ENCODE data around the gene ELK1. TPM values are rescaled to one million over a fixed set of nuclear protein-coding genes. Genes with fewer than 3 reads are reported as not detected.

The ELK1 gene
- total RNA-seq, 1 experiment from 2014 or later: 57.0 TPM

DNA sequence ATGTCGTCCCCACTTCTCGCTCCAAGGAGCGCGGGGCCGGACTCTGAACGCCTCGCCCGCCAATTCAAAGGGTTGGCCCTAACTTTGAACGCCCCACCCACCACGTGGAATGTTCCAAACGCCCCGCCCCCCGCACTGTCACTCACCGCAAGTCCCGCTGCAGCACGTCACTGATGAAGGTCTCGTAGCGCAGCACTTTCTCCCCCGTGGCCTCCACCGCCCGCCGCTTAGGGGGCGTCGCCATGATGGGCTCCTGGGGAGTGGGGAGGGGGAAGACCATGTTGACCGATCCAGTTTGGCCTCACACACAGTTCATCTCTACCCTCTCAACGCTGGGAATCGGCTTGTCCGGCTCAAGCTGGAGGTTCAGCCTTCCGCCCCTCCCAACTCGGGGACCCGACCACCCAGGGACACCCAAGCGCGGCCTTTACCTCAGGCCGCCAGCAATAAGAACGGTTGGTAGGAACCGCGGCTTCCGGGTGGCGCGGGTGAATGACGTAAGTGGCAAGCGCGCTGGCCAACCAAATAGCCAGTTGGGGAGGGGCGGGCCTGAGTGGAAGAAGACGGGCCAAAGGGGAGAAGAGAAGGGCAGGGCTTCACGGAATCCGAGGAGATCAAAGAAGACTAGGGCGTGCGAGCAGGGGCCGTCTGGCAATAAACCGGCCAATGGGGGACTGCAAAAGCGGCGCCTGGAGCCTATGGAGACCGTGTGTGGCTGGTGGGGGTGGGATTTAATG, 8.5 kb upstream of the ELK1 start, which contains the start of gene UXT (continued):
- TF ChIP-seq EZH2 (IDR thresholded peaks at IDR 0.05): no peak
- TF ChIP-seq POLR2A (IDR thresholded peaks at IDR 0.05; ENCODE audit: borderline replicate concordance, extremely low read depth, insufficient read depth, insufficient read length): peak; percentile 34
- peak; percentile 2 for TF ChIP-seq POLR2AphosphoS5 (IDR thresholded peaks at IDR 0.05; ENCODE audit: low read depth, low read length)

DNA sequence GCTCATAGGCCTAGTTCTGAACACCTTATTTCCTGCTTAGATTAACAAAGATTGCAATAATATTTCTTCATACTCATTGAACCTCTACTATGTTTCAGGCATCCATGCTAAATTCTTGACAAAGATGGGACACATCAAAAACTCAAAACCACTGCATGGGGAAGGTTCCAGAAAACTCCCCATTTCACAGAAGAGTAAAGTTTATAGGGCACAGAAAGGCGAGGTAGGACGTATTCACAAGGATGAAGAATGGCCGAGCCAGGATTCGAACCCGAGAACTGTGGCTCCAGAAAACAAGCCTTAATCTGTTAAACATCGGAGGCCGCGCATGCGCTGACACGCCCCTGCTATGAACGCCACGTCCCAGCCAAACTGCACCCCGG, 7.9 kb upstream of the ELK1 start:
- H3K4me2 ChIP-seq (ENCODE audit: low read length): peak overlapping the region; percentile 85
- ATAC-seq (no peak), DNase-seq (ENCODE audit: low read depth, low spot score) (no peak)
- TF ChIP-seq CBX3 (IDR thresholded peaks at IDR 0.05; ENCODE audit: low read depth) (no peak), ZFX (IDR thresholded peaks at IDR 0.05) (no peak), POLR2A (IDR thresholded peaks at IDR 0.05; ENCODE audit: borderline replicate concordance, extremely low read depth, insufficient read depth, insufficient read length) (no peak), YY1 (IDR thresholded peaks at IDR 0.05; ENCODE audit: extremely low read depth, insufficient replicate concordance, low read depth, low read length) (no peak), EGR1 (IDR thresholded peaks at IDR 0.05; ENCODE audit: low read depth) (no peak), CEBPB (IDR thresholded peaks at IDR 0.05; ENCODE audit: low read depth) (no peak), EZH2 (IDR thresholded peaks at IDR 0.05) (no peak), EZH2phosphoT487 (IDR thresholded peaks at IDR 0.05; ENCODE audit: borderline replicate concordance) (no peak), SIN3A (IDR thresholded peaks at IDR 0.05; ENCODE audit: low read depth) (no peak), ZBTB33 (IDR thresholded peaks at IDR 0.05; ENCODE audit: extremely low read depth, insufficient replicate concordance, low read length) (no peak)
- TF ChIP-seq, protein P1, sequence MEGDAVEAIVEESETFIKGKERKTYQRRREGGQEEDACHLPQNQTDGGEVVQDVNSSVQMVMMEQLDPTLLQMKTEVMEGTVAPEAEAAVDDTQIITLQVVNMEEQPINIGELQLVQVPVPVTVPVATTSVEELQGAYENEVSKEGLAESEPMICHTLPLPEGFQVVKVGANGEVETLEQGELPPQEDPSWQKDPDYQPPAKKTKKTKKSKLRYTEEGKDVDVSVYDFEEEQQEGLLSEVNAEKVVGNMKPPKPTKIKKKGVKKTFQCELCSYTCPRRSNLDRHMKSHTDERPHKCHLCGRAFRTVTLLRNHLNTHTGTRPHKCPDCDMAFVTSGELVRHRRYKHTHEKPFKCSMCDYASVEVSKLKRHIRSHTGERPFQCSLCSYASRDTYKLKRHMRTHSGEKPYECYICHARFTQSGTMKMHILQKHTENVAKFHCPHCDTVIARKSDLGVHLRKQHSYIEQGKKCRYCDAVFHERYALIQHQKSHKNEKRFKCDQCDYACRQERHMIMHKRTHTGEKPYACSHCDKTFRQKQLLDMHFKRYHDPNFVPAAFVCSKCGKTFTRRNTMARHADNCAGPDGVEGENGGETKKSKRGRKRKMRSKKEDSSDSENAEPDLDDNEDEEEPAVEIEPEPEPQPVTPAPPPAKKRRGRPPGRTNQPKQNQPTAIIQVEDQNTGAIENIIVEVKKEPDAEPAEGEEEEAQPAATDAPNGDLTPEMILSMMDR (IDR thresholded peaks at IDR 0.05 in 2 of 3, conservative IDR thresholded peaks at IDR 0.05 in 1 of 3; ENCODE audit: borderline replicate concordance in 1 of 3, insufficient read depth in 1 of 3, low read depth in 2 of 3, low read length in 2 of 3): no peak
- TF ChIP-seq, protein P2, sequence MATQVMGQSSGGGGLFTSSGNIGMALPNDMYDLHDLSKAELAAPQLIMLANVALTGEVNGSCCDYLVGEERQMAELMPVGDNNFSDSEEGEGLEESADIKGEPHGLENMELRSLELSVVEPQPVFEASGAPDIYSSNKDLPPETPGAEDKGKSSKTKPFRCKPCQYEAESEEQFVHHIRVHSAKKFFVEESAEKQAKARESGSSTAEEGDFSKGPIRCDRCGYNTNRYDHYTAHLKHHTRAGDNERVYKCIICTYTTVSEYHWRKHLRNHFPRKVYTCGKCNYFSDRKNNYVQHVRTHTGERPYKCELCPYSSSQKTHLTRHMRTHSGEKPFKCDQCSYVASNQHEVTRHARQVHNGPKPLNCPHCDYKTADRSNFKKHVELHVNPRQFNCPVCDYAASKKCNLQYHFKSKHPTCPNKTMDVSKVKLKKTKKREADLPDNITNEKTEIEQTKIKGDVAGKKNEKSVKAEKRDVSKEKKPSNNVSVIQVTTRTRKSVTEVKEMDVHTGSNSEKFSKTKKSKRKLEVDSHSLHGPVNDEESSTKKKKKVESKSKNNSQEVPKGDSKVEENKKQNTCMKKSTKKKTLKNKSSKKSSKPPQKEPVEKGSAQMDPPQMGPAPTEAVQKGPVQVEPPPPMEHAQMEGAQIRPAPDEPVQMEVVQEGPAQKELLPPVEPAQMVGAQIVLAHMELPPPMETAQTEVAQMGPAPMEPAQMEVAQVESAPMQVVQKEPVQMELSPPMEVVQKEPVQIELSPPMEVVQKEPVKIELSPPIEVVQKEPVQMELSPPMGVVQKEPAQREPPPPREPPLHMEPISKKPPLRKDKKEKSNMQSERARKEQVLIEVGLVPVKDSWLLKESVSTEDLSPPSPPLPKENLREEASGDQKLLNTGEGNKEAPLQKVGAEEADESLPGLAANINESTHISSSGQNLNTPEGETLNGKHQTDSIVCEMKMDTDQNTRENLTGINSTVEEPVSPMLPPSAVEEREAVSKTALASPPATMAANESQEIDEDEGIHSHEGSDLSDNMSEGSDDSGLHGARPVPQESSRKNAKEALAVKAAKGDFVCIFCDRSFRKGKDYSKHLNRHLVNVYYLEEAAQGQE (IDR thresholded peaks at IDR 0.05; ENCODE audit: low read depth): no peak
- BruUV-seq (replicated peaks): TSS peak; percentile 59
- no peak overlapping the region for H2AFZ ChIP-seq (ENCODE audit: low read depth, low read length, poor library complexity, severe bottlenecking)
- H3K27ac ChIP-seq (ENCODE audit: low read depth, low read length): peak overlapping the region; percentile 92
- H3K9me3 ChIP-seq (ENCODE audit: control insufficient read depth in 1 of 2, insufficient read depth in 1 of 2, low read depth in 1 of 2, low read length in 2 of 2): no peaks in the 10 kb centered on the region
- no peaks in the 10 kb centered on the region for H4K20me1 ChIP-seq (ENCODE audit: insufficient read depth)
- H3K9me2 ChIP-seq (ENCODE audit: insufficient read depth): no peaks in the 10 kb centered on the region
- POLR2A ChIA-PET: no interaction called here
- peaks cover 10% of the 10 kb centered on the region for H3K79me2 ChIP-seq (ENCODE audit: insufficient read depth, low read length)
- no peaks in the 10 kb centered on the region for H3K27me3 ChIP-seq (ENCODE audit: insufficient read depth, low read length)
- peaks cover 5 to 24% of the 10 kb centered on the region in 2 experiments; a peak in 3 of 4 replicates for H3K4me1 ChIP-seq (ENCODE audit: control insufficient read depth in 1 of 2, insufficient read depth in 2 of 2, low read length in 2 of 2)
- RAD21 ChIA-PET (ENCODE audit: low non-redundant PET in 1 of 2, low total read pairs in 2 of 2, uncharacterized antibody in 2 of 2, unreplicated experiment in 2 of 2): no interaction called here
- intact Hi-C loops (cut with micrococcal nuclease): no loop called here
- H3K36me3 ChIP-seq (ENCODE audit: control insufficient read depth in 1 of 2, insufficient read depth in 2 of 2, low read length in 2 of 2): peaks cover 16 to 24% of the 10 kb centered on the region in 2 experiments
- peak overlapping the region; percentile 68 to 78 for H3K4me3 ChIP-seq (replicated peaks in 1 of 2; ENCODE audit: low read depth in 1 of 2, low read length in 2 of 2)
- peak overlapping the region; percentile 82 for H3K9ac ChIP-seq (ENCODE audit: low read length)
- CTCF ChIA-PET: no interaction called here
